Measurements from ENCODE around the gene CACNG3. TPM values are rescaled to one million over a fixed set of nuclear protein-coding genes. Genes with fewer than 3 reads are reported as not detected.

CACNG3 gene
- total RNA-seq, 1 experiment from 2014 or later: not detected

GRCh38 chr16:24367186-24367710, 111.1 kb downstream of the CACNG3 start:
- Histone ChIP-seq H3K9me3 (ENCODE audit: low read length) (no peaks in the 10 kb centered on the region), H3K27ac (ENCODE audit: low read length) (no peak overlapping the region), H3K4me3 (ENCODE audit: low read length) (no peak overlapping the region), H4K20me1 (ENCODE audit: low read length) (no peaks in the 10 kb centered on the region), H3K4me1 (ENCODE audit: insufficient read depth, low read length) (no peaks in the 10 kb centered on the region), H3K79me2 (ENCODE audit: low read length) (no peaks in the 10 kb centered on the region), H3K9ac (ENCODE audit: low read length) (no peak overlapping the region), H3K36me3 (ENCODE audit: low read depth, low read length) (no peaks in the 10 kb centered on the region), H3F3A (ENCODE audit: low read length, unreplicated experiment) (no peaks in the 10 kb centered on the region), H3K27me3 (ENCODE audit: low read length) (peaks cover 36% of the 10 kb centered on the region), H2AFZ (ENCODE audit: low read length) (no peak overlapping the region), H3K9me2 (replicated peaks; ENCODE audit: low read length) (no peaks in the 10 kb centered on the region), H3K4me2 (ENCODE audit: low read length) (no peak overlapping the region)
- ATAC-seq (no peak), DNase-seq (no peak)
- intact Hi-C loops (cut with micrococcal nuclease): no loop called here
- ChIA-PET CTCF (no interaction called here), POLR2A (ENCODE audit: unreplicated experiment) (no interaction called here)
- no peak for TF ChIP-seq EZH2phosphoT487 (IDR thresholded peaks at IDR 0.05; ENCODE audit: borderline replicate concordance, low read length)
- no peak for TF ChIP-seq EZH2 (IDR thresholded peaks at IDR 0.05; ENCODE audit: low read length, unreplicated experiment)
- TF ChIP-seq, protein P1, sequence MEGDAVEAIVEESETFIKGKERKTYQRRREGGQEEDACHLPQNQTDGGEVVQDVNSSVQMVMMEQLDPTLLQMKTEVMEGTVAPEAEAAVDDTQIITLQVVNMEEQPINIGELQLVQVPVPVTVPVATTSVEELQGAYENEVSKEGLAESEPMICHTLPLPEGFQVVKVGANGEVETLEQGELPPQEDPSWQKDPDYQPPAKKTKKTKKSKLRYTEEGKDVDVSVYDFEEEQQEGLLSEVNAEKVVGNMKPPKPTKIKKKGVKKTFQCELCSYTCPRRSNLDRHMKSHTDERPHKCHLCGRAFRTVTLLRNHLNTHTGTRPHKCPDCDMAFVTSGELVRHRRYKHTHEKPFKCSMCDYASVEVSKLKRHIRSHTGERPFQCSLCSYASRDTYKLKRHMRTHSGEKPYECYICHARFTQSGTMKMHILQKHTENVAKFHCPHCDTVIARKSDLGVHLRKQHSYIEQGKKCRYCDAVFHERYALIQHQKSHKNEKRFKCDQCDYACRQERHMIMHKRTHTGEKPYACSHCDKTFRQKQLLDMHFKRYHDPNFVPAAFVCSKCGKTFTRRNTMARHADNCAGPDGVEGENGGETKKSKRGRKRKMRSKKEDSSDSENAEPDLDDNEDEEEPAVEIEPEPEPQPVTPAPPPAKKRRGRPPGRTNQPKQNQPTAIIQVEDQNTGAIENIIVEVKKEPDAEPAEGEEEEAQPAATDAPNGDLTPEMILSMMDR (conservative IDR thresholded peaks at IDR 0.05; ENCODE audit: low read depth, low read length): no peak
- BruUV-seq (replicated peaks): no TSS peak

GRCh38 chr16:24372824-24373223, 116.7 kb downstream of the CACNG3 start:
- ATAC-seq: no peak
- no peak overlapping the region for H3K4me3 ChIP-seq (ENCODE audit: low read length)
- no peak for TF ChIP-seq EZH2phosphoT487 (IDR thresholded peaks at IDR 0.05; ENCODE audit: borderline replicate concordance, low read length)
- no peak for TF ChIP-seq EZH2 (IDR thresholded peaks at IDR 0.05; ENCODE audit: low read length, unreplicated experiment)
- TF ChIP-seq, protein P1 (conservative IDR thresholded peaks at IDR 0.05; ENCODE audit: low read depth, low read length): no peak
- H4K20me1 ChIP-seq (ENCODE audit: low read length): no peaks in the 10 kb centered on the region
- H3K4me1 ChIP-seq (ENCODE audit: insufficient read depth, low read length): no peaks in the 10 kb centered on the region
- no peak overlapping the region for H3K9ac ChIP-seq (ENCODE audit: low read length)
- H3K9me3 ChIP-seq (ENCODE audit: low read length): no peaks in the 10 kb centered on the region
- no peak overlapping the region for H2AFZ ChIP-seq (ENCODE audit: low read length)
- no peaks in the 10 kb centered on the region for H3K9me2 ChIP-seq (replicated peaks; ENCODE audit: low read length)
- no peaks in the 10 kb centered on the region for H3K36me3 ChIP-seq (ENCODE audit: low read depth, low read length)
- no peaks in the 10 kb centered on the region for H3K79me2 ChIP-seq (ENCODE audit: low read length)
- no TSS peak for BruUV-seq (replicated peaks)
- H3K27me3 ChIP-seq (ENCODE audit: low read length): peaks cover 9% of the 10 kb centered on the region; the same call in 1 of the 2 replicates
- intact Hi-C loops (cut with micrococcal nuclease): no loop called here
- ChIA-PET POLR2A (ENCODE audit: unreplicated experiment) (no interaction called here), CTCF (no interaction called here)
- H3K4me2 ChIP-seq (ENCODE audit: low read length): no peak overlapping the region
- no peaks in the 10 kb centered on the region for H3F3A ChIP-seq (ENCODE audit: low read length, unreplicated experiment)
- DNase-seq: no peak
- no peak overlapping the region for H3K27ac ChIP-seq (ENCODE audit: low read length)

GRCh38 chr16:24378999-24379398, 122.9 kb downstream of the CACNG3 start:
- no peaks in the 10 kb centered on the region for H3K27me3 ChIP-seq (ENCODE audit: low read length)
- H3K9me2 ChIP-seq (replicated peaks; ENCODE audit: low read length): no peaks in the 10 kb centered on the region
- ATAC-seq: no peak

More at GRCh38 chr16:24378999-24379398, 122.9 kb downstream of the CACNG3 start:
- H3K9me3 ChIP-seq (ENCODE audit: low read length): no peaks in the 10 kb centered on the region
- no peak overlapping the region for H3K4me2 ChIP-seq (ENCODE audit: low read length)
- POLR2A ChIA-PET (ENCODE audit: unreplicated experiment): no interaction called here
- no peaks in the 10 kb centered on the region for H3F3A ChIP-seq (ENCODE audit: low read length, unreplicated experiment)
- H2AFZ ChIP-seq (ENCODE audit: low read length): no peak overlapping the region
- CTCF ChIA-PET: no interaction called here
- no peaks in the 10 kb centered on the region for H3K36me3 ChIP-seq (ENCODE audit: low read depth, low read length)
- H3K4me3 ChIP-seq (ENCODE audit: low read length): no peak overlapping the region
- no peaks in the 10 kb centered on the region for H4K20me1 ChIP-seq (ENCODE audit: low read length)
- H3K9ac ChIP-seq (ENCODE audit: low read length): no peak overlapping the region
- H3K79me2 ChIP-seq (ENCODE audit: low read length): no peaks in the 10 kb centered on the region
- DNase-seq: no peak
- TF ChIP-seq EZH2 (IDR thresholded peaks at IDR 0.05; ENCODE audit: low read length, unreplicated experiment) (no peak), EZH2phosphoT487 (IDR thresholded peaks at IDR 0.05; ENCODE audit: borderline replicate concordance, low read length) (no peak)
- TF ChIP-seq, protein P1 (conservative IDR thresholded peaks at IDR 0.05; ENCODE audit: low read depth, low read length): no peak
- no TSS peak for BruUV-seq (replicated peaks)
- intact Hi-C loops (cut with micrococcal nuclease): no loop called here
- no peak overlapping the region for H3K27ac ChIP-seq (ENCODE audit: low read length)
- H3K4me1 ChIP-seq (ENCODE audit: insufficient read depth, low read length): no peaks in the 10 kb centered on the region

Measured in PC-3 (cell line).